ENCODE measurements around the gene ACKR3.

DNA sequence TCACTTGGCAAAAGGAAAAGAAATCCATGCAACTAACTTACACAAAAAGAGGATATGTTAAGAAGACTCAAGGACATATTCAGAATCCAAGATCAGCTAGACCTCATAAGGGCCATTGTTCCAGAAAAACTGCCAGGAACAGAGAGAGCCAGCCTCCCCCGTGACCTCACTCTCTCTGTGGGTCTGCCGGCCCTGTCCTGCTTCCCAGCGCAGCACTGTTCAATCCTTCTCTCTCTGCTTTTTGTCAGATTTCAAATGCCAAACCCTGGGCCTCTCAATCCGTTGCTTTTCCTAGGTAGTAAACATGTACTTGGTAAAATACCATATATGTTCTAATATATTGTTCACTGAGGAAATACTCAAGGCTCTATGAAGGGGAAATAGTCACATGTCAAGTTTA lies 40.0 kb upstream of the ACKR3 start:
- TF ChIP-seq CTCF (IDR thresholded peaks at IDR 0.05) (no peak), POLR2A (IDR thresholded peaks at IDR 0.05; ENCODE audit: low read depth) (no peak), EP300 (IDR thresholded peaks at IDR 0.05) (no peak)
